Lung (tissue), 12 donors: ENCODE data around the gene ELL. TPM values are rescaled to one million over a fixed set of nuclear protein-coding genes. Genes with fewer than 3 reads are reported as not detected.

Source experiments
- ATAC-seq: fragments of 200-7000 bp; cut with Tn5 transposase; one replicate; pipeline ENCODE4 v1.9.1; 2020; ENCODE audit warnings: moderate number of reproducible peaks; ENCODE audit not compliant: insufficient read depth, low FRiP score
- DNase-seq, 3 donors: peaks; one replicate each; pipeline ENCODE4 v3.0.0-alpha.2; 2013 to 2017
- H3K27ac ChIP-seq, 2 donors: one replicate each; pipeline ENCODE4 v1.5.1; 2013; ENCODE audit warnings: mild to moderate bottlenecking in 2 of 2, moderate library complexity in 2 of 2, control low read depth in 1 of 2, inconsistent platforms in 1 of 2, low read depth in 1 of 2, low read length in 1 of 2
- H3K27me3 ChIP-seq, 3 donors: one replicate each; pipeline ENCODE4 v1.5.1; 2013; ENCODE audit warnings: low read length in 2 of 3; ENCODE audit not compliant: control insufficient read depth in 3 of 3, insufficient read depth in 3 of 3
- H3K36me3 ChIP-seq, 4 donors: one replicate each; pipeline ENCODE4 v1.5.1; 2013; ENCODE audit warnings: low read length in 4 of 4, mild to moderate bottlenecking in 1 of 4, moderate library complexity in 1 of 4; ENCODE audit not compliant: control insufficient read depth in 4 of 4, insufficient read depth in 4 of 4
- H3K4me1 ChIP-seq, 5 donors: one replicate each; pipeline ENCODE4 v1.5.1; 2013; ENCODE audit warnings: low read length in 5 of 5, mild to moderate bottlenecking in 2 of 5, moderate library complexity in 1 of 5; ENCODE audit not compliant: control insufficient read depth in 5 of 5, insufficient read depth in 5 of 5
- H3K4me3 ChIP-seq: one replicate; pipeline ENCODE4 v1.5.1; 2013; ENCODE audit warnings: mild to moderate bottlenecking, control low read depth, moderate library complexity
- H3K9ac ChIP-seq, 2 donors: one replicate each; pipeline ENCODE4 v1.5.1; 2013; ENCODE audit warnings: low read length in 2 of 2, control low read depth in 1 of 2; ENCODE audit not compliant: insufficient read depth in 1 of 2
- H3K9me3 ChIP-seq, 4 donors: one replicate each; pipeline ENCODE4 v1.5.1; 2013; ENCODE audit warnings: low read length in 3 of 4, mild to moderate bottlenecking in 1 of 4, moderate library complexity in 1 of 4; ENCODE audit not compliant: control insufficient read depth in 4 of 4, insufficient read depth in 3 of 4
- WGBS, 2 donors: extraction: QIAGEN DNeasy Blood & Tissue Kit; methylation state at CpG; one replicate each; pipeline ENCODE4 v1.1.7; 2013; 5-methylcytosine and 5-hydroxymethylcytosine counted together
- polyA plus RNA-seq, 2 donors: library from polyadenylated mRNA; stranded (reverse); fragments of 200-250 nt; gene quantifications; one replicate each; pipeline ENCODE4 v1.2.1, GENCODE V29; 2013
- total RNA-seq, 2 donors: library from RNA; depleted of rRNA in 1 of 2; stranded (reverse); fragments of >200 nt in 1 of 2; gene quantifications; one replicate each; pipeline ENCODE4 v1.2.1, GENCODE V29; 2014 to 2021
- TF ChIP-seq, protein P1 (sequence below): IDR thresholded peaks from 2 replicates; pipeline ENCODE4 v1.5.1; 2012; ENCODE audit warnings: mild to moderate bottlenecking; ENCODE audit errors: control extremely low read depth, extremely low read depth
- donor health status: control.
- donor health status: control.
- donor health status: Bipolar disorder and iron deficiency.
- donor health status: healthy.
- donor health status: DM: yes; HTN: yes; CAD: no.

Gene ELL
- total and polyA plus RNA-seq, 4 donors, result 9.3 to 26.8 (median 20.7) TPM

DNA sequence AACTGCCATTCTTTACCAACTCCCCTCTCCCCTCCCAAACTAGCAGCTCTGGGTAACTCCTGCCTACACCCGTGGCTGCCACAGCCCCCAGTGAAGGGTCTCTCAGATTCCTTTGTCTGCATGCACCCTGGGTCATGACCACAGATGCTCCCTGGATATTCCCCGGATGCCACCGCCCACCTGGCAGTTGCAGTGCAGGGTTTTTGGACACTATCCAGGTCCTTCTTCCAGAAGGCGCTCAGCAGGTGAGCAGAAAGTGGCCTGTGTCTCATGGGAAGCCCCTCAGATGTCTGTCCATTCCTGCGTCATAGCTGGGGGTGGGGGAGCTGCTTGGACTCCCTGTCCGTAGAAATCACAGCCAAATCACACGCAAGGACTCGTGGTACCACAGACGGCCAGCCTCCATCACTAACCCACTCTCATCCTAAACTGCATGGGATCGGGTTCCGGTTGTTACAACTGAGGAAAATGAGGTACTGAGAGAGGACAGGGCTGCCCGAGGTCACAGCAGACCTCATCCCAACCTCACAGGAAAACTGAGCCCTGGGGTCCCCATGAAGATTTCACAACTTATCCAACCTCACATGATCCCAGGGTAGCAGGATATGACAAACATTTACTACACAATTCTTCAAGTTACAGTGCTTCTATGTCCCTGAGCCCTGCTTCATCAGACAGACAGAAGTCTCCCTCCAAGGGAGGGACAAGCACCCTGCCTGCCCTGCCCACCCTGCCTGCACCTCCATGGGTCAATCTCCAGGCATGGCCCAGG, 38.6 kb downstream of the ELL start:
- TF ChIP-seq, protein P1, sequence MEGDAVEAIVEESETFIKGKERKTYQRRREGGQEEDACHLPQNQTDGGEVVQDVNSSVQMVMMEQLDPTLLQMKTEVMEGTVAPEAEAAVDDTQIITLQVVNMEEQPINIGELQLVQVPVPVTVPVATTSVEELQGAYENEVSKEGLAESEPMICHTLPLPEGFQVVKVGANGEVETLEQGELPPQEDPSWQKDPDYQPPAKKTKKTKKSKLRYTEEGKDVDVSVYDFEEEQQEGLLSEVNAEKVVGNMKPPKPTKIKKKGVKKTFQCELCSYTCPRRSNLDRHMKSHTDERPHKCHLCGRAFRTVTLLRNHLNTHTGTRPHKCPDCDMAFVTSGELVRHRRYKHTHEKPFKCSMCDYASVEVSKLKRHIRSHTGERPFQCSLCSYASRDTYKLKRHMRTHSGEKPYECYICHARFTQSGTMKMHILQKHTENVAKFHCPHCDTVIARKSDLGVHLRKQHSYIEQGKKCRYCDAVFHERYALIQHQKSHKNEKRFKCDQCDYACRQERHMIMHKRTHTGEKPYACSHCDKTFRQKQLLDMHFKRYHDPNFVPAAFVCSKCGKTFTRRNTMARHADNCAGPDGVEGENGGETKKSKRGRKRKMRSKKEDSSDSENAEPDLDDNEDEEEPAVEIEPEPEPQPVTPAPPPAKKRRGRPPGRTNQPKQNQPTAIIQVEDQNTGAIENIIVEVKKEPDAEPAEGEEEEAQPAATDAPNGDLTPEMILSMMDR, result no peak
- peaks cover 11 to 55% (median 14%) of the 10 kb centered on the region in 5 donors for H3K4me1 ChIP-seq
- 67 to 68% methylated on average over 12 of the region's 12 CpGs for WGBS, 2 donors
- peak overlapping the region in 1 of 2 donors; percentile 1 for H3K27ac ChIP-seq
- H3K36me3 ChIP-seq, result no peaks in the 10 kb centered on the region
- ATAC-seq (no peak), DNase-seq (no peak)
- no peaks in the 10 kb centered on the region for H3K9me3 ChIP-seq
- H3K27me3 ChIP-seq, result no peaks in the 10 kb centered on the region
- no peak overlapping the region for H3K4me3 ChIP-seq
- H3K9ac ChIP-seq, result no peak overlapping the region

DNA sequence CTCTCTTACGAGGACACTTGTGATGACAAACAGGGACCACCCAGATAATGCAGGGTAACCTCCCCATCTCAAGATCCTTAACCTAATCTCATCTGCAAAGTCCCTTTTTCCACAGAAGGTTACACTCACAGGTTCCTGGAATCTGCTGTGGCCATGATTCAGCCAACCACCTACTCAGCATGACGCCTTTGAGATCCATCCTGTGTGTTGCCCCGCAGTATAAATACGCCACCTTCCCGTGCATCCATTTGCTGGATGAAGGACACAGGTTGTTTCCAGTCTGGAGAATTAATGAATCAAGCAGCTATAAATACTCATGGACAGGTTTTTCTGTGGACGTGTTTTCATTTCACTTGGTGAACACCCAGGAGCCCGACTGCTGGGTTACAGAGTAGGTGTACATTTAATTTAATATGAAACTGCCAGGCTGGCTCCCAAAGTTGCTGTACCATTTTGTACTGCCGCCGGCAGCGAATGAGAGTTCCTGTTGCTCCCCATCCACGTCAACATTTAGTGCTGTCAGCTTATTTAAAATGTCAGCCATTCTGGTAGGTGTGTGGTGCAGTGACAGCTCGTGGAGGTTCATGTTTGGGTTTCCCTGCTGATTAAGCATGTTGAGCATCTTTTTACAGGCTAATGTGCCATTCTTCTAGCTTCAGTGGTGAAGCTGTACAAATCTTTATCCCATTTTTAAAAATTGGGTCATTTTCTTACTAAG, 40.2 kb downstream of the ELL start:
- DNase-seq, result no peak
- no peaks in the 10 kb centered on the region for H3K27me3 ChIP-seq
- no peaks in the 10 kb centered on the region for H3K36me3 ChIP-seq
- WGBS, 2 donors, result 93 to 94% methylated on average over 12 of the region's 12 CpGs
- no peaks in the 10 kb centered on the region for H3K9me3 ChIP-seq
- no peak overlapping the region for H3K27ac ChIP-seq
- no peak for ATAC-seq
- TF ChIP-seq, protein P1, result no peak
- peaks cover 8 to 53% (median 14%) of the 10 kb centered on the region in 5 donors for H3K4me1 ChIP-seq
- no peak overlapping the region for H3K9ac ChIP-seq
- H3K4me3 ChIP-seq, result no peak overlapping the region

DNA sequence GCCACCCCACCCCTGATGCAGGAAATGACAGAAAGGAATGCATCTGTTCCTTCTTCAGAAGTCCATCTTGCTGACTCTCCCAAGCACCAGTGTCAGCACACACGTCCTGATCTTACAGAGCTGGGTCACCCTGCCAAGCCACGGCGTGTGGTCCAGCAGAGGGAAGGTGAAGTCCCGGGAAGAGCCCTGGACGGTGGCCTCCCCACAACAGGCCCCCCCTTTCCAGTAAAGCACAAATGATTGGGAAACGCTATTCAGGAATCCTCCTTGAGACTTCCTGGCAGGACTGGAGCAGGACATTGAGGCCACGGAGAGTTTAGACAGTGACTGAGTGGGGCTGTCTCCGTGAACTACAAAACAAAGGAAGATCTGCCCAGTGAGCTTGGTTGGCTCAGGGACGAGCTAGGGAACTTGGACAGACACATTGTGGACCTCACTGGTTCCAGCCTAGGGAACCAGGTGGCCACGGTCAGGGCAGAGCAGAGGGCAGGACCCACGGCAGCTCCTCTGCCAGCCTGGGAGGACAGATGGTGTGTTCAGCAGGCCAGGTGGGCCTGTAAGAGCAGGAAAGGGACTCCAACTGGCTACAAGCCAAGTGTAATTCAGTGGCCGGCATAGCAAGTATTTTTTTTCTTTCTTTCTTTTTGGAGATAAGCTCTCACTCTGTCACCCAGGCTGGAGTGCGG, 41.7 kb downstream of the ELL start:
- peaks cover 5 to 47% (median 14%) of the 10 kb centered on the region in 5 donors for H3K4me1 ChIP-seq
- H3K27ac ChIP-seq, result peak overlapping the region; percentile 58 to 90
- DNase-seq (peak; percentile 49 to 67 (median 49)), ATAC-seq (peak; percentile 53)
- TF ChIP-seq, protein P1, result no peak
- no peaks in the 10 kb centered on the region for H3K9me3 ChIP-seq
- 12 to 15% methylated on average over 13 of the region's 13 CpGs for whole genome bisulfite sequencing, 2 donors
- H3K4me3 ChIP-seq, result no peak overlapping the region
- H3K27me3 ChIP-seq, result no peaks in the 10 kb centered on the region
- peak overlapping the region in 1 of 2 donors; percentile 35 for H3K9ac ChIP-seq
- no peaks in the 10 kb centered on the region for H3K36me3 ChIP-seq
